K562 (cell line): ENCODE data around the gene ATP5PD. TPM values are rescaled to one million over a fixed set of nuclear protein-coding genes. Genes with fewer than 3 reads are reported as not detected.

ENCODE experiments used
- ATAC-seq: fragments of 200-7000 bp; cut with Tn5 transposase; 3 replicates; pipeline ENCODE4 v1.9.1; 2020; ENCODE audit warnings: moderate library complexity
- BruUV-seq: library from RNA; stranded (reverse); fragments of 400-500 nt; replicated peaks from 2 replicates; lab custom pipeline; 2021; lab: Mats Ljungman, UMichigan
- CTCF ChIA-PET: fragments of 300-600 bp; formaldehyde crosslinking; extraction: SDS; loops from one replicate; lab custom pipeline; 2021; ENCODE audit warnings: low intra/inter-chr PET ratio; lab: Yijun Ruan, JAX
- POLR2A ChIA-PET: fragments of 300-600, 350-650 bp; sonication (Branson Sonifier 250); formaldehyde crosslinking; extraction: SDS; loops from one replicate; lab custom pipeline; 2021; ENCODE audit warnings: antibody characterized with exemption, inconsistent platforms; lab: Yijun Ruan, JAX
- DNase-seq, 4 experiments: peaks; one replicate each; pipeline versions ENCODE4 v3.0.0 to v3.0.0-alpha.2; 2011 to 2018; ENCODE audit warnings: low spot score in 3 of 4, mixed read lengths in 3 of 4; ENCODE audit errors: extremely low read depth in 1 of 4
- FAIRE-seq: peaks from 2 replicates; lab custom pipeline; 2011; peaks lifted over from hg19 to GRCh38; lab: Jason Lieb, UNC
- H2AFZ ChIP-seq: 2 replicates; pipeline ENCODE4 v1.6.0; 2011; ENCODE audit warnings: low read depth, low read length, control low read depth, inconsistent platforms
- H3K27ac ChIP-seq: fragments of 200-600 bp; 3 replicates; pipeline ENCODE4 v1.8.0; 2011; ENCODE audit warnings: low read depth, mild to moderate bottlenecking, control low read depth, inconsistent platforms, low read length, moderate library complexity, mixed read lengths; ENCODE audit errors: extremely low read depth
- H3K27me3 ChIP-seq, 2 experiments: fragments of 300-600 bp in 1 of 2; 2 replicates in 1 of 2; 3 replicates in 1 of 2; pipeline versions ENCODE4 v1.6.0 to v1.8.0; 2011; ENCODE audit warnings: inconsistent platforms in 2 of 2, low read length in 2 of 2, mild to moderate bottlenecking in 1 of 2, mixed read lengths in 1 of 2, moderate library complexity in 1 of 2; ENCODE audit not compliant: control insufficient read depth in 2 of 2, insufficient read depth in 2 of 2
- H3K36me3 ChIP-seq: fragments of 300-600 bp; 3 replicates; pipeline ENCODE4 v1.8.0; 2011; ENCODE audit warnings: mild to moderate bottlenecking, low read length, inconsistent platforms; ENCODE audit not compliant: control insufficient read depth, insufficient read depth
- H3K4me1 ChIP-seq, 2 experiments: fragments of 200-600 bp in 1 of 2; replicated peaks in 1 of 2; 2 replicates in 1 of 2; 3 replicates in 1 of 2; pipeline versions ENCODE4 v1.5.1 to v1.8.0; 2011; ENCODE audit warnings: inconsistent platforms in 2 of 2, low read length in 2 of 2, mild to moderate bottlenecking in 1 of 2, mixed read lengths in 1 of 2, moderate library complexity in 1 of 2; ENCODE audit not compliant: control insufficient read depth in 2 of 2, insufficient read depth in 2 of 2
- H3K4me2 ChIP-seq: 2 replicates; pipeline ENCODE4 v1.6.1; 2011; ENCODE audit warnings: low read length, control low read depth, inconsistent platforms, mixed read lengths; ENCODE audit not compliant: insufficient read depth
- H3K4me3 ChIP-seq: fragments of 200-600 bp; sonication (generic), shearing (Covaris generic); 2 replicates; pipeline ENCODE4 v1.5.1; 2016; ENCODE audit warnings: control low read depth, inconsistent platforms
- H3K79me2 ChIP-seq: fragments of 200-600 bp; 3 replicates; pipeline ENCODE4 v1.8.0; 2011; ENCODE audit warnings: low read length, inconsistent platforms; ENCODE audit not compliant: control insufficient read depth, insufficient read depth
- H3K9ac ChIP-seq, 2 experiments: 2 replicates each; pipeline versions ENCODE4 v1.6.0 to v1.6.1; 2011; ENCODE audit warnings: low read depth in 2 of 2, low read length in 2 of 2, control low read depth in 1 of 2, inconsistent platforms in 1 of 2, mild to moderate bottlenecking in 1 of 2, mixed read lengths in 1 of 2; ENCODE audit not compliant: insufficient read depth in 1 of 2
- H3K9me1 ChIP-seq: one replicate; pipeline ENCODE4 v1.6.0; 2011; ENCODE audit warnings: inconsistent platforms, mild to moderate bottlenecking, low read length, moderate library complexity; ENCODE audit not compliant: control insufficient read depth, insufficient read depth
- H3K9me3 ChIP-seq: replicated peaks from 2 replicates; pipeline ENCODE4 v1.5.1; 2011; ENCODE audit warnings: low read depth, low read length, inconsistent platforms; ENCODE audit not compliant: control insufficient read depth, insufficient read depth
- H4K20me1 ChIP-seq: replicated peaks from 2 replicates; pipeline ENCODE4 v1.6.1; 2011; ENCODE audit warnings: low read length, inconsistent platforms, mixed read lengths; ENCODE audit not compliant: control insufficient read depth, insufficient read depth
- CTCF ChIP-seq, 3 experiments: IDR thresholded peaks in 2 of 3; conservative IDR thresholded peaks in 1 of 3; 2 replicates each; pipeline ENCODE4 v1.5.1; 2011 to 2012; ENCODE audit warnings: low read length in 3 of 3, mild to moderate bottlenecking in 3 of 3, control low read depth in 2 of 3, improper control_type of control experiment in 1 of 3, inconsistent platforms in 1 of 3, low read depth in 1 of 3, mixed read lengths in 1 of 3, moderate library complexity in 1 of 3; ENCODE audit not compliant: insufficient read depth in 2 of 3
- WGBS: fragments of 100-300 bp; shearing (Covaris generic); methylation state at CpG from one replicate; pipeline ENCODE4 v1.1.6; 2016; ENCODE audit warnings: low coverage, mixed read lengths; ENCODE audit not compliant: insufficient coverage; ENCODE audit errors: missing lambda C conversion rate; 5-methylcytosine and 5-hydroxymethylcytosine counted together
- in situ Hi-C: fragments of 300-500 bp; cut with MboI; formaldehyde crosslinking; loops from 4 replicates; pipeline ENCODE4 v1.15.0; 2018; ENCODE audit warnings: inconsistent platforms, mixed read lengths
- intact Hi-C: fragments of 100-400 bp; cut with micrococcal nuclease; formaldehyde crosslinking; loops from 2 replicates; pipeline ENCODE4 v1.14.2; 2022
- polyA plus RNA-seq, 8 experiments: library from polyadenylated mRNA; depleted of rRNA in 4 of 8; stranded (reverse) in 5 of 8; unstranded in 3 of 8; fragments of >200 nt; fragmentation: Nextera tagmentation in 2 of 8; fragmentation: Illumina TruSeq in 1 of 8; extraction: Ambion mirVana in 2 of 8; extraction: Trizol in 1 of 8; gene quantifications; 2 replicates each; pipeline versions ENCODE4 v1.2.1 to v1.2.3, GENCODE V29; 2011 to 2014; ENCODE audit warnings: inconsistent platforms in 1 of 8, missing spikeins in 1 of 8
- total RNA-seq, 7 experiments: library from RNA; depleted of rRNA in 6 of 7; stranded (reverse); fragments of >200 nt in 6 of 7; fragmentation: Illumina TruSeq in 2 of 7; extraction: Trizol in 2 of 7; gene quantifications; 2 replicates each; pipeline versions ENCODE4 v1.2.1 to v1.2.3, GENCODE V29; 2011 to 2021; ENCODE audit warnings: low replicate concordance in 1 of 7
- TF ChIP-seq, protein P1 (sequence below), 2 experiments: fragments of 150-350 bp in 1 of 2; IDR thresholded peaks; 2 replicates each; pipeline ENCODE4 v1.6.1; 2012 to 2016; ENCODE audit warnings: low read depth in 2 of 2, low read length in 2 of 2, mild to moderate bottlenecking in 1 of 2, moderate library complexity in 1 of 2

The ATP5PD gene
- total and polyA plus RNA-seq, 9 of the 15 experiments (the other 6 are each of a cell fraction or from before 2014, with no cell fraction given): 271 to 828 (median 432) TPM

DNA sequence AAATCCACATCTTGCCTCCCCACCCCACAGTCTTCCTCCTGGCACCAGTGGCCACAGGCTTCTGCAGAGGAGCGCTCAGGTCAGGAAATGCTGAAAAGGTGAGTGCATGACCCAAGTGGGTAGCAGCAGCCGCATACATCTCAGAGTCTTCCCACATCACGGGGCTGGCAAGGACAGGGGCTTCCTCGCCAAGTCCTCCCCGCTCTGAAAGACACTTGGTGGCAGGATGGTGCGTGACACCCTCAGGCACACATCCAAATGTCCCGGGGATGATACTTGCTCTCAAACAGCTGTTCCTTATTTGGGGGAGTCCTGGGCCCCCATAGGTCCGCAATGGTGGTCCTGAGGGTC lies 32.2 kb upstream of the ATP5PD start:
- Histone ChIP-seq H4K20me1 (no peaks in the 10 kb centered on the region), H3K27me3 (no peaks in the 10 kb centered on the region), H3K4me2 (no peak overlapping the region), H3K4me1 (peaks cover 19 to 35% of the 10 kb centered on the region in 2 experiments), H3K36me3 (no peaks in the 10 kb centered on the region), H3K79me2 (no peaks in the 10 kb centered on the region), H2AFZ (peak overlapping the region; percentile 3; the same call in 1 of the 2 replicates), H3K4me3 (no peak overlapping the region), H3K9me1 (no peaks in the 10 kb centered on the region), H3K27ac (no peak overlapping the region), H3K9me3 (no peaks in the 10 kb centered on the region), H3K9ac (peak overlapping the region in 1 of 2 experiments; percentile 36; a peak in 1 of 4 replicates)
- intact Hi-C loops (no loop called here), in situ Hi-C loops (no loop called here)
- DNase-seq (no peak), FAIRE-seq (no peak), ATAC-seq (no peak)
- BruUV-seq: no TSS peak
- WGBS: 70% methylated on average over 8 of the region's 8 CpGs
- TF ChIP-seq, protein P1, sequence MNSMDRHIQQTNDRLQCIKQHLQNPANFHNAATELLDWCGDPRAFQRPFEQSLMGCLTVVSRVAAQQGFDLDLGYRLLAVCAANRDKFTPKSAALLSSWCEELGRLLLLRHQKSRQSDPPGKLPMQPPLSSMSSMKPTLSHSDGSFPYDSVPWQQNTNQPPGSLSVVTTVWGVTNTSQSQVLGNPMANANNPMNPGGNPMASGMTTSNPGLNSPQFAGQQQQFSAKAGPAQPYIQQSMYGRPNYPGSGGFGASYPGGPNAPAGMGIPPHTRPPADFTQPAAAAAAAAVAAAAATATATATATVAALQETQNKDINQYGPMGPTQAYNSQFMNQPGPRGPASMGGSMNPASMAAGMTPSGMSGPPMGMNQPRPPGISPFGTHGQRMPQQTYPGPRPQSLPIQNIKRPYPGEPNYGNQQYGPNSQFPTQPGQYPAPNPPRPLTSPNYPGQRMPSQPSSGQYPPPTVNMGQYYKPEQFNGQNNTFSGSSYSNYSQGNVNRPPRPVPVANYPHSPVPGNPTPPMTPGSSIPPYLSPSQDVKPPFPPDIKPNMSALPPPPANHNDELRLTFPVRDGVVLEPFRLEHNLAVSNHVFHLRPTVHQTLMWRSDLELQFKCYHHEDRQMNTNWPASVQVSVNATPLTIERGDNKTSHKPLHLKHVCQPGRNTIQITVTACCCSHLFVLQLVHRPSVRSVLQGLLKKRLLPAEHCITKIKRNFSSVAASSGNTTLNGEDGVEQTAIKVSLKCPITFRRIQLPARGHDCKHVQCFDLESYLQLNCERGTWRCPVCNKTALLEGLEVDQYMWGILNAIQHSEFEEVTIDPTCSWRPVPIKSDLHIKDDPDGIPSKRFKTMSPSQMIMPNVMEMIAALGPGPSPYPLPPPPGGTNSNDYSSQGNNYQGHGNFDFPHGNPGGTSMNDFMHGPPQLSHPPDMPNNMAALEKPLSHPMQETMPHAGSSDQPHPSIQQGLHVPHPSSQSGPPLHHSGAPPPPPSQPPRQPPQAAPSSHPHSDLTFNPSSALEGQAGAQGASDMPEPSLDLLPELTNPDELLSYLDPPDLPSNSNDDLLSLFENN (IDR thresholded peaks at IDR 0.05; ENCODE audit: low read depth in 2 of 2, low read length in 2 of 2): no peak
- 0 out of 6 replicates have a peak, but pooled peaks of 1 of the 3 experiments have one; percentile 2 for TF ChIP-seq CTCF (IDR thresholded peaks at IDR 0.05 in 2 of 3, conservative IDR thresholded peaks at IDR 0.05 in 1 of 3; ENCODE audit: insufficient read depth in 2 of 3, low read depth in 1 of 3, low read length in 3 of 3)
- POLR2A ChIA-PET: interaction anchor here (0.5 to 1.9 kb wide), 6 partner anchors 9 to 75 kb away, joined by 3 to 7 read pairs (median 4); partner anchors contain the start of genes JPT1 and SLC16A5
- CTCF ChIA-PET: no interaction called here
